CD1c-positive myeloid dendritic cell (primary cell): ENCODE data around the gene ZFP69B.

ENCODE experiments used
- DNase-seq: peaks from one replicate; pipeline ENCODE4 v3.0.0-alpha.2; 2016; ENCODE audit errors: extremely low spot score

Gene ZFP69B

DNA sequence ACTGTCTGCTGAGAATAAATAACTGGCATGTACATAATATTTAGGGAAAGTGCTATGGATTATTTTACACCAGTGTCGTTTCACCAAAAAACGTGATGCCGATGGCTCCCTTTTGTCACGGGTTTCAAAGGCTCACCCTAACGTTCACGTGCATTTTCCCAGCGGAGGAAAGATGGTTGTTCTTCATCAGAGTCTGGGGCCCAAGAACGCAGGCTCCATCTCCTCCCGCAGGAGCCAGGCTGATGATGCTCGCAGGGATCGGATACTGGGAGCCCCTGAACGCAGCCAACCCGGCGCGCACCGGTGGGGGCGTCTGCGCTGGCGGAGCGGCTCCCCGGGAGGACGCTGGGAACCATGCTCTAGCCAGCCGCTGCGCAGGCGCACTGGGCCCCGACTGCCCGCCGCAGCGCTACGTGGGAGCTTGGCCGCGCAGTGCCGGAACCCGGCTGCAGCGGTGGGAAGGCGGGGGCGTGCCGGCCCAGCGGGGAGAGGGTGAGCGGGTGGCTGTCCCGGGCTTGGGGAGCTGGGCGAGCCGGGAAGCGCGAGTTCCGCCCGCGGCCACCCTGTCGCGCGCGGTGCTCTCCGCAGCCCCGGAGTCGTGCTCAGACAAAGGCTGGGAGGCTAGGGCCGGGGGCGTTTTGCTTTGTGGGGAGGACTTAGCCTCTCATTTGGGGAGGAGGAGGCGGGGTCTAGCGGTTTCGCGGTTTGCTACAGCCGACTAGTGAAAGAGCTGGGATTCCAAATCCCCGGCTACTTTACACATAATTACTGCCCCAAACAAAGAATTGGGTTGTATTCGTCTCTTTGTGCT, at the start of gene ZFP69B:
Gene ZFP69B (plus strand): TSS at position 793 of the 811 bp plus-strand sequence. CDS start 486 bp downstream, outside the sequence.
- DNase-seq, result peak; percentile 95

DNA sequence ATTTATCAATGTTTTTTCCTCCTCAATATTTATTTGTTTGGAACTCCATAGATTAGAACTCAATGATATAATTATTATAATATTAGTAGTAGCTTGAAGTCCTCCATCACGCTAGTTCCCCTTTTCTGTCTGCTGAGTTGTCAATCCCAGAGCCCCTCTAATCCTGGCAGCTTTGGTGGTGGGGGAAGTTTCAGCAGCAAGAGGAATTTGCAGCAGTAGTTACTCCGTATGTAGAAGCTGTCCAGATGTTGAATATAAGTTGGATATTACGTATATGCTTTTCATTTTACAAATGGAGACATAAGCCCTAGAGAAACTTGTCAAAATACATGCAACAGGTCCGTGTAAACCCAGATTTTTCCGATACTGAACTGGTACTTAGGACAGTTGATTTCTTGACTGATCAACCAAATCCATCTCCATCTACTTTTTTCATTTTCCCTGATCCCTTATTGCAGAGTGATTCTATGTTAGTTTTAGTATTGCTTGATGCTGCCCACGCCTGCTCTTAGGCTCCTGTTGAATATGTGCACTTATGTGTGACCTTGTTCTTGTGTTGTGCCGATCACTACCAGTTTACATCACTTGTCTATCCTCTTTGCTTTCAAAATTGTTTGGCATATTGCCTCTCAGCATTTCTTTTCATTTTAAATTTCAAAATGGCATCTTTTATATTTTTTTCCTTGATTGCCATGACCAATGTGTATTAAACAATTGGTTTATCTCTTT, 48.6 kb upstream of the ZFP69B start:
- peak; percentile 35 for DNase-seq

- peak; percentile 77 for DNase-seq
Observed at GRCh38 chr1:40404670-40405462, 45.4 kb upstream of the ZFP69B start.

- DNase-seq, result no peak
Observed at GRCh38 chr1:40405812-40406211, 44.5 kb upstream of the ZFP69B start.

DNA sequence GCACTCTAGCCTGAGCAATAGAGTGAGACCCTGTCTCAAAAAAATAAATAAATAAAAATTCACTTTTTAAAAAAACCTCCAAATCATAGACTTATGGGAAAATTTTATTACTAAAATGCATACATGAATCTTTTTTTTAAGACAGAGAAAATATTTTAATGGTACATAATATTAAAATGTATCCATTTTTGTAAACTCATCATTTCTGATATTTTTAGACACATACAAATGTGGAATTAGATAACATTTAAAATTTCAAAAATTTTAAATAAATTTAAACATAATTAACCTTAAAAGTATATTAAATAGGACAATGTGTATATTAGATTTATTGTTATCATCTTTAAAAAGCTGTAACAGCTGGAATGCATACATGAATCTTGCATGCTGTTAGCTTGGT, 42.8 kb upstream of the ZFP69B start:
- DNase-seq, result no peak

DNA sequence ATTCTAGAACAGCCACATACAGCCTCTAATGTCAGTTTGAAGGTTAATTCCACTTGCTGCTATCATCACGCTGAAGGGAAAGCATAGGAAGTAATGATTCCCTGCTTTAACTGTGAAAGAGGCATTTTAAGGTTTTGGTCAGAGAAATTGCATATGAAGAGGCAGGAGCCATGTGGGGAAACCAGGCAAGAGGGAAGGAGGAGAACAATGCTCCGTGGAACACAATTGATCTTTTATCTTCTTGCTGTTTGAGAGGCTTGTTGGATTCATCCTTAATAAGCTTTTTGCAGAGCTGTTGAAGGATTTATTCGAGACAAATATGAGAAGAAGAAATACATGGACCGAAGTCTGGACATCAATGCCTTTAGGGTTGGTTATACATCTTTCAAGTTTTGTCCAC, 40.8 kb upstream of the ZFP69B start:
- no peak for DNase-seq

DNA sequence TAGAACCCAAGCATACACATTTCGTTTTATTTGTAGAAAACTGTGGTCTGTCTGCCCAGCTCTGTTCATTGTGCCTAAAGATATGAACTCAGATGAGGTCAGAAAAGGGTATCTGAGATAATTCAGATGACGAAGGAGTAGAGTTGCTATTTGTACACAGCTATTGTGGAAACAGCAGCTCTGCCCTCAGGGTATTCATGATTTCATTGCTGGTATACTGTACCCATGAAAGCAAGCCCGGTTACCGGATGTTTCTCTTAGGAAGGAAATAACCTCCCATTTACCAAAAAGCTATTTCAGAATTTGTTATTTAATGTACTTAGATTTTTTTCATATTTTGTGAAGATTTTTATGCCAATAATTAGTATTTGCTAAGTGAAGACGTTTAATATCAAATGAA, 39.0 kb upstream of the ZFP69B start:
- no peak for DNase-seq

- no peak for DNase-seq
Observed at GRCh38 chr1:40411843-40412242, 38.4 kb upstream of the ZFP69B start.

GRCh38 chr1:40413527-40414252, 36.6 kb upstream of the ZFP69B start:
- no peak for DNase-seq

- no peak for DNase-seq
Observed at GRCh38 chr1:40414331-40414730, 35.9 kb upstream of the ZFP69B start.

GRCh38 chr1:40416709-40417108, 33.6 kb upstream of the ZFP69B start:
- no peak for DNase-seq

DNA sequence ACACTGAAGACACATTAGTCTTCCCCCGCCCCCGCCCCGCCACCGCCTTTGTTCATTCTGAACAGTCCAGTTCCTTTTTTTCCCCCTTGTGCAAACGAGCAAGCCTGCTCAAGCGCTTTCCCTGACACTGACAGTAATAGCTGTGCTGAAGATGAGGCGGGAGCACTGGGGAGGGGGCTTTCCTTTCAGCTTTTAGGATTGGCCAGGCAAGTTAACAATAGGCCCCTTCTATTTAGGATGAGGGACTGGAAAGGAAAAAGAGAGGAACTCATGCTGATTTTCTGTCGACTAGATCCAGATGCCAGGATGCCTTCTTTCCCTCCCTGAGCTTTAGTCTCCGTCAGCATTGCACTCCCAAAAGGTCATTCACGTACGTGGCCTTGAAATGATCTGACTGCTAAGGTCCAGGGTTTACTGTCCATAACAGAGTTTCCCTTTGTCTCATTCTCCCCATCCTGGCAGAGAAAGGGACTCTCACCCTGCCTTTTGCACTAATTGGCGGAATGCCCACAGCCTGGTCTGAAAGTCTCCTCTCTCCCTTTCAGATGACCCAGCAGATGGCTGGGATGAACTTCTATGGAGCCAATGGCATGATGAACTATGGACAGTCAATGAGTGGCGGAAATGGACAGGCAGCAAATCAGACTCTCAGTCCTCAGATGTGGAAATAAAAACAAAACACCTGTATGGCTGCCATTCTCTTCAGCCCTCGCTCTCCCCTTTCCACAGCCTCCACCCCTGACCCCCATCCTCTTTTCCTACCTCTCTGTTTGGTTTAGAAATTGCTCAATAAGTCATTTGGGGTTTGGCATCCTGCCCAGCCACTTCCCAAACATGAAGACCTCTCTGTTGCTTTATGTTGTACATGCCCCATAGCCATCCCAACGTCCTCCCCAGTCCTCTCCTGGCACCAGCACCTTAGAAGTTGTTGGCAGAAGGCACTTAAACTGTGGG, 28.6 kb upstream of the ZFP69B start:
- peak; percentile 80 for DNase-seq

GRCh38 chr1:40422630-40423263, 27.5 kb upstream of the ZFP69B start:
- DNase-seq, result no peak

DNA sequence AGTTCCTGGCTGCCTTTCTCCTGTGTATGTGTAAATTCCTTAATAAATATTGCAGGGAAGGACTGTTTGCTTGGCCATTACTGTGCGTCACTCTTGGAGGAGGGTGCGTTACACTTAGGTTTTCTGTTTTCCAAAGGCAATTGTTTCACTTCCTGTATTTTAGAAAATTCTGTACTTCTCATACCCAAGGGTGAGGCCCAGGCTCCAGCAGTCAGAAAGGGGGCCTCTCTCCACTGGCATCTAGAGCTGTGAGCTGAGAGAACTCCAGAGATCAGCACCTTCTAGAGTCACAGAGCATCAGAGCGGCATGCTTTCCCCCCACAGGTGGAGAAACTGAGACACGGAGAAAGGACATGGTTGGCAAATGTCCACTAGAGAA, 27.0 kb upstream of the ZFP69B start:
- DNase-seq, result peak; percentile 83

- no peak for DNase-seq
Observed at GRCh38 chr1:40423951-40424618, 26.2 kb upstream of the ZFP69B start.

DNA sequence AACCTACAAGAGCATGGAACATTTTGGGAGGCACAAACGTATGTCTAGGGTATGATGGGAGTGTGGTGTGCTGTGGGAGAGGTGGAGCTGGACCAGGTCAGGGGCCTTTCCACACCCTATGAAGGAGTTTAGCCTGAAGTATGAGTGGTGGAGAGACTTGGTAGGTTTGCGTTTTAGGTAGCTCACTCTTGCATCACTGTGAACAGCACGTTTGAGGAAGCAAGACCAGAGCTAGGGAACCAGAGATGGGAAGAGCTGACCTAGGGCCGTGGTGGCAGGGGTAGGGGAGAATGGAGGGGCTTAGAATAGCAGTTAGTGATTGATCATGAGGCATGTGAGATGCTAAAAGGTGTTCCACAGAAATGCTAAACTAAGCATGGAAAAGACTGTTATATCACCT, 25.1 kb upstream of the ZFP69B start:
- DNase-seq, result peak; percentile 43

DNA sequence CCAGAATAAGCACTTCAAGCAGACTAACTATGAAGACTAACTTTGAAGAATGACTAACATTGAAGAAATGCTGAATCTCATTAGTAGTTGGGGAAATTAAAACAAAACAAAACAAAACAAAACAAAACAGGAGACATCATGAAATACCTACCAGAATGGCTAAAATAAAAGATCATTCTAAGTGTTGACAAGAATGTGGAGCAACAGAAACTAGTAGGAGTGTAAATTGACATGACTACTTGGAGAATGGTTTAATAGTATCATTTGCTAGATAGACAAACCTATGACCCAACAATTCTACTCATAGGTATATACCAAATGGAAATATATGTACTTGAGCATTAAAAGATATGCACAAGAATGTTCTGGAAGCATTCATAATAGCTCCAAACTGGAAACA, 18.9 kb upstream of the ZFP69B start:
- DNase-seq, result no peak

DNA sequence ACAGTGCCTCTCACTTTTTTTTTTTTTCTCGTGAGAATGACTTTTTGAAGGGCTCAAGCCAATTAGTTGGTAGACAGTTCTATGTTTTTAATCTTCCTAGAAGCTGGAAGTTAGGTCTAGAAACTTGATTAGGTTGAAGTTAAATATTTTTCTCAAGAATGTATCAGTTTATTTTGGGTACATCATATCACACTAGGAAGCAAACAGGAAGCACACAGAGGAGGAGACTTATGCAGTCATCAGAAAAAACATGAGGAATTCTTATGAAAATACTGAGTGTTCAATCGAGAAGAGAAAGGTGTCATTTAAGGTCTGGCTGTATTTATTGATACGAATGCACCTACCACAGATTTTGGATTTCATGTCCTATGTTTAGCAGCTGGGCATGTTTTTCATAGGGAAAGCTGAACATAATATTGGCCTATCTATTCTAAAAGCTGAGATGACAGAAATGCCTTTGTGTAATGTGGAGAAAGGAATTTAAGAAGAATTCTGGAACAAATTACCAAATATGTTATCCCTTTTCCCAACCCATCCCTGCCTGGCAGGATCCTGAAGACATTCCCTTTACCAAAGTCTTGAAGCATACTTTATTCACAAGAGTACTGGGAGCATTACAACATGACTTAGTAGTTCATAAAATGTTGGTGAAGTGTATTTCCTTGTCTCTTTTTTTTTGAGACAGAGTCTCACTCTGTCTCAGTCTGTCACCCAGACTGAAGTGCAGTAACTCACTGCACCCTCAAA, 17.5 kb upstream of the ZFP69B start:
- DNase-seq, result no peak

GRCh38 chr1:40435471-40435870, 14.8 kb upstream of the ZFP69B start:
- DNase-seq, result no peak
